ENCODE measurements around the gene AFM. TPM values are rescaled to one million over a fixed set of nuclear protein-coding genes. Genes with fewer than 3 reads are reported as not detected.

The AFM gene
- total and polyA plus RNA-seq, 2 of the 13 experiments (the other 11 are each of a cell fraction or from before 2014, with no cell fraction given) = 0.13 to 1.8 TPM

GRCh38 chr4:73448448-73449203 lies 32.9 kb upstream of the AFM start:
- no peak for ATAC-seq
- no TSS peak for BruUV-seq (replicated peaks)
- peaks cover 79% of the 10 kb centered on the region for H3K4me1 ChIP-seq (ENCODE audit: insufficient read depth, low read length)
- H3K27me3 ChIP-seq (ENCODE audit: control insufficient read depth in 1 of 2, insufficient read depth in 2 of 2, low read length in 2 of 2) = no peaks in the 10 kb centered on the region
- no peak overlapping the region for H2AFZ ChIP-seq (ENCODE audit: low read length)
- H3K79me2 ChIP-seq (ENCODE audit: insufficient read depth, low read length) = peaks cover 3% of the 10 kb centered on the region
- H4K20me1 ChIP-seq (ENCODE audit: insufficient read depth, low read length) = peaks cover 33% of the 10 kb centered on the region; the same call in 1 of the 2 replicates
- H3K4me3 ChIP-seq (replicated peaks in 1 of 3; ENCODE audit: insufficient read depth in 1 of 3, low read depth in 2 of 3, low read length in 3 of 3) = no peak overlapping the region
- POLR2A ChIA-PET = interaction anchor here (1.2 kb wide), 1 partner anchor 10 kb away, joined by 3 read pairs; no protein-coding TSS in a partner anchor
- 71% methylated on average over 4 of the region's 4 CpGs for WGBS (ENCODE audit: low lambda C conversion rate)
- H3K9me3 ChIP-seq (ENCODE audit: low read length) = no peaks in the 10 kb centered on the region
- H3K4me2 ChIP-seq (ENCODE audit: low read depth, low read length) = no peak overlapping the region
- H3K27ac ChIP-seq (ENCODE audit: extremely low read length, insufficient read depth, low read length) = peak overlapping the region; percentile 4
- in situ Hi-C loops (cut with HindIII; ENCODE audit: extremely low pct_ligation_motif_present, low pct_unique_long_range_greater_than_20kb) = no loop called here
- intact Hi-C loops (cut with micrococcal nuclease; ENCODE audit: unreplicated experiment) = loop anchor here (5.0 to 10.0 kb wide), 2 partner anchors 41 to 206 kb away; no protein-coding TSS in a partner anchor
- DNase-seq (ENCODE audit: low spot score) = no peak
- H3K9ac ChIP-seq (ENCODE audit: insufficient read depth, low read depth, low read length) = no peak overlapping the region
- CTCF ChIA-PET (ENCODE audit: low intra/inter-chr PET ratio, low total read pairs) = interaction anchor here (1.2 kb wide), 1 partner anchor 107 kb away, joined by 4 read pairs; no protein-coding TSS in a partner anchor
- H3K36me3 ChIP-seq (replicated peaks in 1 of 2; ENCODE audit: control insufficient read depth in 1 of 2, insufficient read depth in 2 of 2, low read length in 2 of 2) = peaks cover 4 to 62% of the 10 kb centered on the region in 2 experiments
- FAIRE-seq = peak; percentile 26
- TF ChIP-seq ZNF816 (CRISPR knock-in tag; IDR thresholded peaks at IDR 0.05; ENCODE audit: borderline replicate concordance) (peak; percentile 62; the same call in 1 of the 2 replicates), GLI4 (CRISPR knock-in tag; IDR thresholded peaks at IDR 0.05; ENCODE audit: borderline replicate concordance) (no peak), ZNF639 (CRISPR knock-in tag; conservative IDR thresholded peaks at IDR 0.05) (no peak), GFI1 (CRISPR knock-in tag; IDR thresholded peaks at IDR 0.05; ENCODE audit: borderline replicate concordance) (no peak), FOXK1 (CRISPR knock-in tag; IDR thresholded peaks at IDR 0.05; ENCODE audit: borderline replicate concordance, low read depth) (no peak), CBFB (CRISPR knock-in tag; IDR thresholded peaks at IDR 0.05) (no peak), BCL6 (CRISPR knock-in tag; IDR thresholded peaks at IDR 0.05) (0 out of 2 replicates have a peak, but pooled peaks have one; percentile 14), PITX1 (CRISPR knock-in tag; IDR thresholded peaks at IDR 0.05) (no peak), NONO (IDR thresholded peaks at IDR 0.05) (no peak), NONO (CRISPR knock-in tag; conservative IDR thresholded peaks at IDR 0.05) (peak; percentile 53; the same call in 1 of the 2 replicates), ZKSCAN1 (IDR thresholded peaks at IDR 0.05; ENCODE audit: low read length) (no peak), ONECUT2 (CRISPR knock-in tag; IDR thresholded peaks at IDR 0.05) (0 out of 2 replicates have a peak, but pooled peaks have one; percentile 8), POLR2A (IDR thresholded peaks at IDR 0.05; ENCODE audit: insufficient read depth in 1 of 2, low read depth in 2 of 2, low read length in 2 of 2) (peak; percentile 32 to 60), GPN1 (CRISPR knock-in tag; IDR thresholded peaks at IDR 0.05; ENCODE audit: borderline replicate concordance) (no peak), ADNP (CRISPR knock-in tag; IDR thresholded peaks at IDR 0.05) (no peak), FOXO1 (CRISPR knock-in tag; IDR thresholded peaks at IDR 0.05) (no peak), POLR2AphosphoS5 (IDR thresholded peaks at IDR 0.05; ENCODE audit: low read depth, low read length) (peak; percentile 64), MIER3 (CRISPR knock-in tag; IDR thresholded peaks at IDR 0.05; ENCODE audit: borderline replicate concordance) (no peak)
